Endodermal cell (in vitro differentiated cells): ENCODE measurements around the gene ABR. TPM values are rescaled to one million over a fixed set of nuclear protein-coding genes. Genes with fewer than 3 reads are reported as not detected.

Source experiments
- DNase-seq: peaks from one replicate; pipeline ENCODE4 v3.0.0-alpha.2; 2017
- H3K27ac ChIP-seq: 2 replicates; pipeline ENCODE4 v1.5.1; 2013; ENCODE audit warnings: mild to moderate bottlenecking, low read depth, low read length, moderate library complexity
- H3K27me3 ChIP-seq: 2 replicates; pipeline ENCODE4 v1.6.1; 2013; ENCODE audit warnings: mild to moderate bottlenecking, low read length, moderate library complexity; ENCODE audit not compliant: insufficient read depth, control insufficient read depth, poor library complexity, severe bottlenecking
- H3K36me3 ChIP-seq: 2 replicates; pipeline ENCODE4 v1.7.0; 2013; ENCODE audit warnings: mild to moderate bottlenecking, low read length, moderate library complexity; ENCODE audit not compliant: control insufficient read depth, insufficient read depth
- H3K4me1 ChIP-seq: one replicate; pipeline ENCODE4 v1.7.0; 2013; ENCODE audit warnings: low read length; ENCODE audit not compliant: control insufficient read depth, insufficient read depth
- H3K4me3 ChIP-seq: 2 replicates; pipeline ENCODE4 v1.5.1; 2013; ENCODE audit warnings: mild to moderate bottlenecking, low read length, moderate library complexity
- H3K9ac ChIP-seq: 2 replicates; pipeline ENCODE4 v1.6.1; 2013; ENCODE audit warnings: mild to moderate bottlenecking, low read length, moderate library complexity; ENCODE audit not compliant: poor library complexity, severe bottlenecking; ENCODE audit errors: extremely low read depth
- H3K9me3 ChIP-seq: 2 replicates; pipeline ENCODE4 v1.6.1; 2013; ENCODE audit warnings: mild to moderate bottlenecking, low read length, moderate library complexity; ENCODE audit not compliant: control insufficient read depth
- H3K27ac Mint-ChIP-seq: 2 replicates; pipeline ENCODE4 v1.8.0; 2020; ENCODE audit warnings: mixed read lengths
- H3K27me3 Mint-ChIP-seq: 2 replicates; pipeline ENCODE4 v1.8.0; 2021; ENCODE audit warnings: mild to moderate bottlenecking, mixed read lengths; ENCODE audit not compliant: insufficient read depth
- H3K36me3 Mint-ChIP-seq: 2 replicates; pipeline ENCODE4 v1.8.0; 2020; ENCODE audit warnings: low read depth, mixed read lengths
- H3K4me1 Mint-ChIP-seq: 2 replicates; pipeline ENCODE4 v1.8.0; 2020; ENCODE audit warnings: mixed read lengths
- H3K4me3 Mint-ChIP-seq: 2 replicates; pipeline ENCODE4 v1.8.0; 2020; ENCODE audit warnings: mild to moderate bottlenecking, moderate library complexity, mixed read lengths
- H3K9me3 Mint-ChIP-seq: 2 replicates; pipeline ENCODE4 v1.8.0; 2020; ENCODE audit warnings: mild to moderate bottlenecking, mixed read lengths
- WGBS, 2 experiments: methylation state at CpG; one replicate each; pipeline versions ENCODE4 v1.1.5 to v1.1.7; 2013; ENCODE audit warnings: missing lambda C conversion rate in 2 of 2, mixed read lengths in 1 of 2; ENCODE audit not compliant: insufficient coverage in 1 of 2, insufficient read length in 1 of 2; 5-methylcytosine and 5-hydroxymethylcytosine counted together
- total RNA-seq, 2 donors: library from RNA; stranded (reverse); fragmentation: NEBNext Ultra II Directional in 1 of 2; extraction: Animal tissue kit (Norgen Biotek cat#: 25700) in 1 of 2; gene quantifications; 2 replicates in 1 of 2; 3 replicates in 1 of 2; pipeline ENCODE4 v1.2.1, GENCODE V29; 2021
- TF ChIP-seq, protein P1 (sequence below): fragments of 200-600 bp; sonication (generic); conservative IDR thresholded peaks from 2 replicates; pipeline ENCODE4 v1.5.0; 2021; ENCODE audit warnings: antibody characterized with exemption, mild to moderate bottlenecking

Gene ABR
- total RNA-seq, 2 donors from 2014 or later: 51.1 to 58.7 TPM

DNA sequence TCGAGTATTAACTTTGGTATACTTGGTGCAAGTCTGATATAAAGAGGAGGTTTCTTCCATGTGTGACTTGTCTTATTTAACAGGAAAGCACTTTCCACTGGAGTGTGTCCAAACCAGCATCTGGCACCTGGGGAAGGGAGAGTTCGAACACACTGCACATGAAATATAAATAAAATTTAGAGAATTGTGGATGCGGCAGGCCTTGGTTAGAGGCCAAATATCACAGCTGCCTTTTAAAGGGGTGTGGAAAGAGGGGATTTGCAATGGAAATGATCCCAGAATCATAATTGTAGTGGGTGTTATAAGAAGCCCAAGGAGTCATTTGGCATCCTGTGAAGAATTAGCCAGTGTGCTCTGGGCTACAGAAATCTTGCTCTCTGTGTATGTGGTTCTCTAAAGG, 195.9 kb downstream of the ABR start:
- Histone ChIP-seq H3K27ac (no peak overlapping the region), H3K9ac (no peak overlapping the region), H3K27me3 (no peaks in the 10 kb centered on the region), H3K36me3 (no peaks in the 10 kb centered on the region), H3K9me3 (no peaks in the 10 kb centered on the region), H3K4me1 (no peaks in the 10 kb centered on the region), H3K4me3 (no peak overlapping the region)
- no peaks in the 10 kb centered on the region for H3K27me3 Mint-ChIP-seq
- no peak overlapping the region for H3K27ac Mint-ChIP-seq
- DNase-seq: no peak
- H3K4me1 Mint-ChIP-seq: peaks cover 4% of the 10 kb centered on the region
- WGBS, 2 experiments: 97 to 100% methylated on average over 2 to 3 of the region's 3 CpGs
- no peaks in the 10 kb centered on the region for H3K9me3 Mint-ChIP-seq
- no peak overlapping the region for H3K4me3 Mint-ChIP-seq
- H3K36me3 Mint-ChIP-seq: no peaks in the 10 kb centered on the region
- TF ChIP-seq, protein P1, sequence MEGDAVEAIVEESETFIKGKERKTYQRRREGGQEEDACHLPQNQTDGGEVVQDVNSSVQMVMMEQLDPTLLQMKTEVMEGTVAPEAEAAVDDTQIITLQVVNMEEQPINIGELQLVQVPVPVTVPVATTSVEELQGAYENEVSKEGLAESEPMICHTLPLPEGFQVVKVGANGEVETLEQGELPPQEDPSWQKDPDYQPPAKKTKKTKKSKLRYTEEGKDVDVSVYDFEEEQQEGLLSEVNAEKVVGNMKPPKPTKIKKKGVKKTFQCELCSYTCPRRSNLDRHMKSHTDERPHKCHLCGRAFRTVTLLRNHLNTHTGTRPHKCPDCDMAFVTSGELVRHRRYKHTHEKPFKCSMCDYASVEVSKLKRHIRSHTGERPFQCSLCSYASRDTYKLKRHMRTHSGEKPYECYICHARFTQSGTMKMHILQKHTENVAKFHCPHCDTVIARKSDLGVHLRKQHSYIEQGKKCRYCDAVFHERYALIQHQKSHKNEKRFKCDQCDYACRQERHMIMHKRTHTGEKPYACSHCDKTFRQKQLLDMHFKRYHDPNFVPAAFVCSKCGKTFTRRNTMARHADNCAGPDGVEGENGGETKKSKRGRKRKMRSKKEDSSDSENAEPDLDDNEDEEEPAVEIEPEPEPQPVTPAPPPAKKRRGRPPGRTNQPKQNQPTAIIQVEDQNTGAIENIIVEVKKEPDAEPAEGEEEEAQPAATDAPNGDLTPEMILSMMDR: no peak

DNA sequence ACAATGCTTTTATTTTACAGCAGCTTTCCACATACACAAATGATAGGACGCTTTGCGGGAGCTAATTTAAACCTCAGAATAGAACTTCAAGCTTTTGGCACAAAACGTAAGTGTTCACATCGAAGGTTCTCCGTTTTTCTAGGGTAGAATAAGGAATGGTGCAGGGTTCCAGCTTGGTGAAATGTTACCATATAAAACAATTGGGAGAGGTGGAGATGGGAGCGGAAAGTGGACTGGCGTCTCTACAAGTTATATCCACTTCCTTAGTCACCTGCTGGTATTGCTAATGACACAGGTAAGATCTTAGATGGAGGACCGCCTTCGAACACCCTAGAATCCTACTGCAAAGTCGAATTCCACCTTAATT, 198.5 kb downstream of the ABR start:
- Mint-ChIP-seq H3K4me3 (peak overlapping the region; percentile 90), H3K9me3 (no peaks in the 10 kb centered on the region), H3K27me3 (no peaks in the 10 kb centered on the region), H3K27ac (peak overlapping the region; percentile 89), H3K4me1 (peaks cover 20% of the 10 kb centered on the region), H3K36me3 (peaks cover 5% of the 10 kb centered on the region)
- no peaks in the 10 kb centered on the region for H3K4me1 ChIP-seq
- TF ChIP-seq, protein P1: no peak
- DNase-seq: no peak
- H3K9ac ChIP-seq: no peak overlapping the region
- H3K27ac ChIP-seq: no peak overlapping the region
- H3K27me3 ChIP-seq: no peaks in the 10 kb centered on the region
- 21 to 34% methylated on average over 7 to 10 of the region's 10 CpGs for WGBS, 2 experiments
- H3K36me3 ChIP-seq: peaks cover 15% of the 10 kb centered on the region
- H3K9me3 ChIP-seq: no peaks in the 10 kb centered on the region
- H3K4me3 ChIP-seq: peak overlapping the region; percentile 72

DNA sequence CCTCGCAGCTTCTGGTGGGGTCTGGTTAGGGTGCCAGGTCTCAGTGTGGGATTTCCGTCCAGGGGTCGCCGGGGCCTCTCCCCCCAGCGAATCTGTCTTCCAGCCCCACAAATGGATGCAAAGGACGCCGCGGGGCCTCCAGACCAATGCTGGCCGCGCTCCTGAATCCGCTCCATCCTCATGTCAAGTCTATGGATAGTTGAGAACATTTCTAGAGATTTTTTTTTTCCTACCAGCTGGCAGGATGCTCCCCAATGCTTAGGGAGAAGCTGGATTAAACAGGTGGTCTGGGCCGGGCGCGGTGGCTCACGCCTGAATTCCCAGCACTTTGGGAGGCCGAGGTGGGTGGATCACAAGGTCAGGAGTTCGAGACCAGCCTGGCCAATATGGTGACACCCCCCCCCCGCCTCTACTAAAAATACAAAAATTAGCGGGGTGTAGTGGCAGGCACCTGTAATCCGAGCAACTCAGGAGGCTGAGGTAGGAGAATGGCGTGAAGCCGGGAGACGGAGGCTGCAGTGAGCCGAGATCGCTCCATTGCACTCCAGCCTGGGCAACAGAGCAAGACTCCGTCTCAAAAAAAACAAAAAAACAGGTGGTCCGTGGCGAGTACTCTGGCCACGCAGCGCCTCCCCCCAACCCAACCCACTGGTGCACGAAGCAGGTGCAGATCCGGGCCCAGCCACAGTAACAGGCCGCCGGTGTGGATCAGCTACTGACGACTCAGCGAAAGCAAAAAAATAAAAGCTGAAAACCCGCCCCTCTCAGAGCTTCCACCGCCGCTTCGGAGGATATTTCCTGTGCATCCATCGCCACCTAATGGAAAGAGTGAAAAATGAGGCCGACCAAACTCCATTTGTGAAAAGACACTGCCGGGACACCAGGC, 199.1 kb downstream of the ABR start:
- peaks cover 9% of the 10 kb centered on the region for H3K36me3 Mint-ChIP-seq
- H3K9me3 Mint-ChIP-seq: no peaks in the 10 kb centered on the region
- Histone ChIP-seq H3K27me3 (no peaks in the 10 kb centered on the region), H3K9me3 (no peaks in the 10 kb centered on the region), H3K4me1 (no peaks in the 10 kb centered on the region), H3K9ac (peak overlapping the region; percentile 59), H3K36me3 (peaks cover 20% of the 10 kb centered on the region), H3K27ac (peak overlapping the region; percentile 76), H3K4me3 (peak overlapping the region; percentile 78)
- 45 to 51% methylated on average over 17 to 43 of the region's 43 CpGs for WGBS, 2 experiments
- DNase-seq: peak; percentile 94
- H3K27ac Mint-ChIP-seq: peak overlapping the region; percentile 89
- TF ChIP-seq, protein P1: peak; percentile 86
- no peaks in the 10 kb centered on the region for H3K27me3 Mint-ChIP-seq
- H3K4me1 Mint-ChIP-seq: peaks cover 25% of the 10 kb centered on the region
- peak overlapping the region; percentile 90 for H3K4me3 Mint-ChIP-seq
